ENCODE results near the gene ZNF440. TPM values are rescaled to one million over a fixed set of nuclear protein-coding genes. Genes with fewer than 3 reads are reported as not detected.

The ZNF440 gene
- total and polyA plus RNA-seq, 5 donors, result 4.0 to 7.5 (median 5.9) TPM

DNA sequence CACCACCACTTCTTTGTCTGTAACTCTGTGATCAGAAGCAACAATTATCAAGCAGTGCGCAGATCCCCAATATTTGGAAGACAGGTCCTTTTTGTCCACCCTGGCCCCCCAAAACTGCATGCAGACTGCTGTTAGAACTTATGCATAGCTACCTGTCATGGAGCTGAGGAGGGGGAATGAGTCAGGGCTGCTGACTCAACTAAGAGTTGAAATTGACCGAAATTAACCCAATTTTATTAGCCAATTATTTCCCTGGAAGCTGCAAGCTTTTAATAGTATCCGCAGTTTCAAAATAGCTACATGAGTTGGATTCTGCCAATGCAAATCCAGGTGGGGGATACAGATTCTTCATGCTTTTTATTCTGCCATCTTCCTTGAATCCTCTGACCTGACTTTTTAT is 29.7 kb upstream of the ZNF440 start:
- Histone ChIP-seq H3K9me3 (ENCODE audit: control insufficient read depth, low read length) (peaks cover 6% of the 10 kb centered on the region), H3K27ac (ENCODE audit: low read length) (no peak overlapping the region), H3K4me1 (ENCODE audit: control insufficient read depth, insufficient read depth, low read length) (no peaks in the 10 kb centered on the region), H3K27me3 (ENCODE audit: control insufficient read depth, insufficient read depth) (no peaks in the 10 kb centered on the region), H3K4me3 (ENCODE audit: low read length) (no peak overlapping the region)
- ATAC-seq, result no peak
- WGBS, result 98% methylated on average over 3 of the region's 3 CpGs
- intact Hi-C loops (cut with DNase I), result loop anchor here in 1 of 4 donors (10.0 kb wide), 1 partner anchor 110 kb away; no protein-coding TSS in a partner anchor
- no peak for DNase-seq

DNA sequence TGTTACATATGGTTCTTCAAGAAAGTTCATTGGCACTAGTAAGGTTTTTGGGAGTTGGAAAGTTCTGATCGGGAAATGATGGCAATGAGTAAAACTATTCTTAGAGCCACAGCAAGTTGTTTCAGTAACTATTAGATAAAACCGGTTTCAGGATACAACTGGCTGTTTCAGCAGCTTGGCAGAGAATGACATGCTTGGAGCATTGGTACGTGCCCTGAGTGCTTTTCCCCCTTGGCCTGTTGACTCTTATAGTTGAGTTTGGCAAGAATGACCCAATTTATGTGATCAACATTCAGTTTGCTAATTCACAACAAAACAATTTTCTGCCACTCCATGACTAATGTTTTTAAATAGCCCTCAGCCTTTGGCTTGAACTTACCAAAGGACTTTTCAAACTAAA is 26.5 kb upstream of the ZNF440 start:
- intact Hi-C loops (cut with DNase I), result loop anchor here in 1 of 4 donors (10.0 kb wide), 1 partner anchor 113 kb away; no protein-coding TSS in a partner anchor

DNA sequence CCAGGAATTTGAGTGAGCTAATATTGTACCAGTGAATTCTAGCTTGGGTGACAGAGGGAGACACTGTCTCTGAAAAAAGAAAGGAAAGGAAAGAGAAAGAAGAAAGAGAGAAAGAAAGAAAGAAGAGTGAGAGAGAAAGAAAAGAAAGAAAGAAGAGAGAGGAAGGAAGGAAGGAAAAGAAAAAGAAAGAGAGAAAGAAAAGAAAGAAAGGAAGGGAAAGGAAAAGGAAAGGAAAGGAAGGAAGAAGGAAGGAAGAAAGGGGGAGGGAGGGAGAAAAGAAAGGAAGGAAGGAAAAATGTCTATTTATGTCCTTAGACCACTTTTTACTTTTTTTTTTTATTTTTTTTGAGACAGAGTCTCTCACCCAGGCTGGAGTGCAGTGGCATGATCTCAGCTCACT is 21.1 kb upstream of the ZNF440 start:
- H3K27ac ChIP-seq (ENCODE audit: low read length), result no peak overlapping the region
- H3K4me3 ChIP-seq (ENCODE audit: low read length), result no peak overlapping the region
- no peaks in the 10 kb centered on the region for H3K9me3 ChIP-seq (ENCODE audit: control insufficient read depth, low read length)
- H3K4me1 ChIP-seq (ENCODE audit: control insufficient read depth, insufficient read depth, low read length), result peaks cover 3% of the 10 kb centered on the region
- no peak for DNase-seq
- intact Hi-C loops (cut with DNase I), result loop anchor here in 1 of 4 donors (10.0 kb wide), 1 partner anchor 202 kb away; no protein-coding TSS in a partner anchor
- no peaks in the 10 kb centered on the region for H3K27me3 ChIP-seq (ENCODE audit: control insufficient read depth, insufficient read depth)
- ATAC-seq, result no peak

More for the DNA sequence above, 26.5 kb upstream of the ZNF440 start:
- Histone ChIP-seq H3K4me3 (ENCODE audit: low read length) (no peak overlapping the region), H3K27me3 (ENCODE audit: control insufficient read depth, insufficient read depth) (no peaks in the 10 kb centered on the region), H3K9me3 (ENCODE audit: control insufficient read depth, low read length) (no peaks in the 10 kb centered on the region), H3K27ac (ENCODE audit: low read length) (no peak overlapping the region), H3K4me1 (ENCODE audit: control insufficient read depth, insufficient read depth, low read length) (no peaks in the 10 kb centered on the region)
- DNase-seq (no peak), ATAC-seq (no peak)
- 84% methylated on average over 3 of the region's 3 CpGs for WGBS

DNA sequence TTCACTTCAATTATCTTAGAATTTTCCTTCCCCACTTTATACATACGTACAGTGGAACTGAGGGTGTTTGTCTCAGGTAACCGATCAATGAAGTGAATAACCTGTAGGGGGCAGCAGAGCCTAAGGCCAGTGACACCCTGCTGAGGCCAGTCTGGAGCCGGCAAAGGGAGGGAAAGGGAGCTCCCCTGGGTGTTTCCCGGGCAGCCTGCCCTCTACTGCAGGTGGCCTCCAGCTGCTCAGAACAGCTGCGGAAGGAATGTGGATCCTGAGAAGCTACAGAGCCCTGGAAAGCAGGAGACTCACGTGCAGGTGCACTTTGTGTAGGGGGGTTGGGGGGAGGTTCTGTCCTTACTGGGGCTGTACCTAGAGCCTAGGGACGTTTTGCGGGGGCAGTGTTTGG is 16.6 kb upstream of the ZNF440 start:
- Histone ChIP-seq H3K27me3 (ENCODE audit: control insufficient read depth, insufficient read depth) (no peaks in the 10 kb centered on the region), H3K4me3 (ENCODE audit: low read length) (peak overlapping the region; percentile 16), H3K4me1 (ENCODE audit: control insufficient read depth, insufficient read depth, low read length) (peaks cover 4% of the 10 kb centered on the region), H3K9me3 (ENCODE audit: control insufficient read depth, low read length) (no peaks in the 10 kb centered on the region), H3K27ac (ENCODE audit: low read length) (no peak overlapping the region)
- intact Hi-C loops (cut with DNase I), result loop anchor here in 2 of 4 donors (5.0 to 10.0 kb wide), 3 partner anchors 190 to 345 kb away; partner anchors contain the start of gene ZNF20 (in 1 of the 2)
- DNase-seq (peak; percentile 80 to 90 (median 89)), ATAC-seq (peak; percentile 94 to 95)
- 9% methylated on average over 8 of the region's 8 CpGs for WGBS

DNA sequence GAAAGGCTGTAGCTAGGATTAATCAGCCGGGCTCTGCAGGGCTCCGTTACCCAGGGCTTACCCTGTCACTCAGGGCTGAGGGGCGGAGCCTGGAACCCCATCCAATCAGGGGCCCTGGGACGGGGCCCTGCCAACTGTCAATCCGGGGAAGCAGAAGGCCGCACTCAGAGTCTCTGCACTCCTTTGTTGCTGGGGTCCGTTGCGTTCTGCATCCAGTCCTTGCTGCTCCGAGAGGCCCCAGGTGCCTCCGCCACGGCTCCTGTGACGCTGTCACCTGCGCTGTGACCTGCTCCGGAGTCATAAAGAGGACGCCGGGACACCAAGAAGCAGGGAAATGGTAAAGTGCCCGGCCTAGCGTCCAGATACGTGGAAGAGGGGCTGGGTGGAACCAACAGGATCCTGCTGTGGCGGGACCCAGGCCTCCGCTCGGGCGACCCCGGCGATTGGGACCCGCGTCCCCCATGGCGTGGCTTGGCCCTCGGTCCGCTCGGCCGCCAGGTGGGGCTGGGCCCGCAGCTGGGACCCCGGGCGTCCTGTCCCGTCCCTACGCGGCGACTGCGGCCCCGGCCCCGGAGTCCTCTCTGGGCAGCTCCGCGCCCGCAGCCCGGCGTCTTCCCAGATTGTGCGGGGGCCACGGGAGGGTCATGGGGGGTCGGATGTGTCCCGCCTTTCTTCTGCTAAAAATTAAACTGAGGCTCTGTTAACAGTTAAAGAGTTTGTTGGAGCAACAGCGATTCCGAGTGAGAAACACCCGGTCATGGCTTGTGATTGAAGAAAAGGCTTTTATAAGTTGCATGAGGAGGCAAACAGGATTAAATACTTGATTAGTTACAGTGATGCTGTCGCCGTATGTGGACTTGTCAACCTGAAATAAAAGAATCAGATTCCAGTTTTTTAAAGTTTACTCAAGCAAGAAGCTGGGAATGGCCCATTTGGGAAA is 15.4 kb upstream of the ZNF440 start, which contains the start of gene ZNF491:
TSS of gene ZNF491 (plus strand) at position 133 of the 940 bp plus-strand sequence. CDS start 7,431 bp downstream, outside the sequence.
- H3K27ac ChIP-seq (ENCODE audit: low read length), result peak within 1 kb of the TSS; percentile 86
- ATAC-seq, result peak; percentile 100
- intact Hi-C loops (cut with DNase I), result loop anchor here in 2 of 4 donors (5.0 to 10.0 kb wide), 3 partner anchors 189 to 344 kb away; partner anchors contain the start of gene ZNF20 (in 1 of the 2)

DNA sequence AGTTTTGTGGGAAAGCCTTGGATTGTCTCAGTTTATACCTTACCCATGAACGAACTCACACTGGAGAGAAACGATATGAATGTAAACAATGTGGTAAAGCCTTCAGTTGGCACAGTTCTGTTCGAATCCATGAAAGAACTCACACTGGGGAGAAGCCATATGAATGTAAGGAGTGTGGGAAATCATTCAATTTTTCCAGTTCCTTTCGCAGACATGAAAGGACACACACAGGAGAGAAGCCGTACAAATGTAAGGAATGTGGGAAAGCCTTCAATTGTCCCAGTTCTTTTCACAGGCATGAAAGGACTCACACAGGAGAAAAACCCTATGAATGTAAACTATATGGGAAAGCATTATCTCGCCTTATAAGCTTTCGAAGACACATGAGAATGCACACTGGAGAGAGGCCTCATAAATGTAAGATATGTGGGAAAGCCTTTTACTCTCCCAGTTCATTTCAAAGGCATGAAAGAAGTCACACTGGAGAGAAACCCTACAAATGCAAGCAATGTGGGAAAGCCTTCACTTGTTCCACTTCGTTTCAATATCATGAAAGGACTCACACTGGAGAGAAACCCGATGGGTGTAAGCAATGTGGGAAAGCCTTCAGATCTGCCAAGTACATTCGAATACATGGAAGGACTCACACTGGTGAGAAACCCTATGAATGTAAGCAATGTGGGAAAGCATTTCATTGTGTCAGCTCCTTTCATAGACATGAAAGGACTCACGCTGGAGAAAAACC is 7.5 kb upstream of the ZNF440 start:
- H3K9me3 ChIP-seq (ENCODE audit: control insufficient read depth, low read length), result peaks cover 2% of the 10 kb centered on the region
- no peak overlapping the region for H3K27ac ChIP-seq (ENCODE audit: low read length)
- ATAC-seq, result no peak
- 94% methylated on average over 11 of the region's 11 CpGs for whole genome bisulfite sequencing
- H3K4me1 ChIP-seq (ENCODE audit: control insufficient read depth, insufficient read depth, low read length), result no peaks in the 10 kb centered on the region
- no peak overlapping the region for H3K4me3 ChIP-seq (ENCODE audit: low read length)
- intact Hi-C loops (cut with DNase I), result no loop called here
- no peak for DNase-seq
- no peaks in the 10 kb centered on the region for H3K27me3 ChIP-seq (ENCODE audit: control insufficient read depth, insufficient read depth)

More for the DNA sequence above, 15.4 kb upstream of the ZNF440 start, which contains the start of gene ZNF491:
- Histone ChIP-seq H3K27me3 (ENCODE audit: control insufficient read depth, insufficient read depth) (no peaks in the 10 kb centered on the region), H3K4me3 (ENCODE audit: low read length) (peak within 1 kb of the TSS; percentile 65), H3K9me3 (ENCODE audit: control insufficient read depth, low read length) (no peaks in the 10 kb centered on the region), H3K4me1 (ENCODE audit: control insufficient read depth, insufficient read depth, low read length) (peaks cover 4% of the 10 kb centered on the region)
- WGBS, result under 1% methylated on average over 56 of the region's 56 CpGs
- DNase-seq, result peak; percentile 94 to 98 (median 97)

DNA sequence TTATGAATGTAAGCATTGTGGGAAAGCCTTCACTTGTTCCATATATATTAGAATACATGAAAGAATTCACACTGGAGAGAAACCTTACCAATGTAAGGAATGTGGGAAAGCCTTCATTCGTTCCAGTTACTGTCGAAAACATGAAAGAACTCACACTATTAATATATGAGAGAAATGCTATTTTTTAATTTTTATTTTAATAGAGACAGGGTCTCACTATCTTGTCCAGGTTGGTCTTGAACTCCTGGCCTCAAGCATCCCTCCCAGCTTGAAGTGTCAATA is 7.0 kb upstream of the ZNF440 start:
- no peak overlapping the region for H3K27ac ChIP-seq (ENCODE audit: low read length)

DNA sequence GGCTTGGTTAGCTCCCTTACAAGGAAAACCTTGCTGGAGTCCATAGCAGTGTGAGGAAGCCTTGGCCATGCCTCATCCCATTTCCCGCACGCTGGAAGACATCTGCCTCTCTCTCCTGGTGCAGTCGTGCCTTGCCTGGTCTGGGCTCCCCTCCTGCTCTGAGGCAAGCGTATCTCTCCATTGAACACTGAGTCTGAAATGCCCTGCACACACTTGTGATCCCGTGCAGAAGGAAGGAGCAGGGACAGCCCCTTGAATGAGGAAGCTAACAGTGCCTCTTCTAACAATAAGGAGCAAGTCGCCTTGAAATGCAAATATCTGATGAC is 407 bp upstream of the ZNF440 start:
- Histone ChIP-seq H3K4me3 (ENCODE audit: low read length) (peak overlapping the region; percentile 87), H3K27me3 (ENCODE audit: control insufficient read depth, insufficient read depth) (no peaks in the 10 kb centered on the region), H3K9me3 (ENCODE audit: control insufficient read depth, low read length) (no peaks in the 10 kb centered on the region), H3K4me1 (ENCODE audit: control insufficient read depth, insufficient read depth, low read length) (no peaks in the 10 kb centered on the region), H3K27ac (ENCODE audit: low read length) (peak overlapping the region; percentile 17)
- DNase-seq (no peak), ATAC-seq (peak; percentile 43 to 47)
- WGBS, result under 1% methylated on average over 6 of the region's 6 CpGs
- intact Hi-C loops (cut with DNase I), result no loop called here

More for the DNA sequence above, 7.0 kb upstream of the ZNF440 start:
- DNase-seq (no peak), ATAC-seq (no peak)
- Histone ChIP-seq H3K27me3 (ENCODE audit: control insufficient read depth, insufficient read depth) (no peaks in the 10 kb centered on the region), H3K4me3 (ENCODE audit: low read length) (no peak overlapping the region), H3K4me1 (ENCODE audit: control insufficient read depth, insufficient read depth, low read length) (no peaks in the 10 kb centered on the region), H3K9me3 (ENCODE audit: control insufficient read depth, low read length) (peaks cover 2% of the 10 kb centered on the region)
- intact Hi-C loops (cut with DNase I), result no loop called here
- WGBS, result 95% methylated on average over 2 of the region's 2 CpGs

DNA sequence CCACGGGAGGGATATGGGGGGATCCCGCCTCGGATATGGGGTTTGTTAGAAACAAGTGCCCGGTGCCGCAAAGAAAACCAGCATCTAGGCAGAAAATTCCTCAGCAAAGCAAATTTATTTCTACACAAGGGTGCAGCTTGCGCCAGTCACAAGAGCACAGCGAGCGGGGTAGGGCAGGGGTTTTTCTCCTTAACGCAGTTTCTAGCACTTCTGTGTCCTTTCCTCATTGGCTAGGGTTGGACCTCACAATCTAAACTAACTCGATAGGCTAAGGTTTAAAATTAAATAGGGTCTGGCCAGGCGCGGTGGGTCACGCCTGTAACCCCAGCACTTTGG is 595 bp downstream of the ZNF440 start:
- Histone ChIP-seq H3K27me3 (ENCODE audit: control insufficient read depth, insufficient read depth) (no peaks in the 10 kb centered on the region), H3K4me1 (ENCODE audit: control insufficient read depth, insufficient read depth, low read length) (no peaks in the 10 kb centered on the region), H3K4me3 (ENCODE audit: low read length) (peak overlapping the region; percentile 87), H3K27ac (ENCODE audit: low read length) (peak overlapping the region; percentile 94), H3K9me3 (ENCODE audit: control insufficient read depth, low read length) (no peaks in the 10 kb centered on the region)
- 10% methylated on average over 13 of the region's 13 CpGs for WGBS
- DNase-seq (no peak), ATAC-seq (peak; percentile 9 to 48)
- intact Hi-C loops (cut with DNase I), result no loop called here

DNA sequence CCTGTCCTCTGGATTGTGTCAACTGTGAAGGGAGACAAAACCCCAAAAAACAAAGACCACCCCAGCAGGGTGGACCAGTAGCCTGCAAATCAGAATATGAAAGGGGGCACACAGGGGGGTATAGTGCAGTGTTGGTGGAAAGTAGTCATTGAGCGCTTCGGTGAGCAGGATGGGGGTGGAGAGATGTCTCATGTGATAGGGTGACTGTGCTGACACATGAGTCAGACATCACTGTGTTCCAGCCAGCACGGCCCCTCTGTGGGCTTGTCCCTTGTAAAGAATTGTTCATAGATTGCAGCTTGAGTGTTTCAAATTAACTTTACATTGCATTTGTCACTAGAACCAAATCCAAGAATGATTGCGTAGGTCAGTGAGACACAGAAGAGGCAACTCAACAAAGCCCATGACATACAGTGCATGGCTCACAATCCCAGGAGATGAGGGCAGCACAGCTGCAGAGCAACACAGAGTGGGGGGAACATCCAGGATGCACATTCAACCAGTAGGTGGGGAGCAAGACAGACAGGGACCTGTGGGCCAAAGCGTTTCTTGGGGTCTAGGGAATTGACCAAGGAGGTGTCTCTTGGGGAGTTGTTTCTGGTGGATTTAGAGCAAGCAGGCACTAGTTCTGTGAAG is 7.5 kb downstream of the ZNF440 start:
- no peaks in the 10 kb centered on the region for H3K9me3 ChIP-seq (ENCODE audit: control insufficient read depth, low read length)
- ATAC-seq (peak in 1 of 2 donors; percentile 35), DNase-seq (no peak)
- H3K4me3 ChIP-seq (ENCODE audit: low read length), result no peak overlapping the region
- no peak overlapping the region for H3K27ac ChIP-seq (ENCODE audit: low read length)
- 79% methylated on average over 5 of the region's 5 CpGs for WGBS
- no peaks in the 10 kb centered on the region for H3K4me1 ChIP-seq (ENCODE audit: control insufficient read depth, insufficient read depth, low read length)
- no peaks in the 10 kb centered on the region for H3K27me3 ChIP-seq (ENCODE audit: control insufficient read depth, insufficient read depth)
- intact Hi-C loops (cut with DNase I), result no loop called here

All from right cardiac atrium (tissue), 5 donors.